Calu3 (cell line): ENCODE data around the gene KCTD20. TPM values are rescaled to one million over a fixed set of nuclear protein-coding genes. Genes with fewer than 3 reads are reported as not detected.

Source experiments
- BruUV-seq: library from RNA; stranded (reverse); fragments of 400-500 nt; replicated peaks from 2 replicates; lab custom pipeline; 2021; lab: Mats Ljungman, UMichigan
- CTCF ChIA-PET: fragments of 300-600 bp; sonication (Branson Sonifier 250); formaldehyde crosslinking; loops from one replicate; lab custom pipeline; 2022; ENCODE audit warnings: antibody characterized with exemption; lab: Charles Lee
- DNase-seq: peaks from one replicate; pipeline ENCODE4 v3.0.0; 2022
- H3K27ac Mint-ChIP-seq: one replicate; pipeline ENCODE4 v1.8.0; 2022; ENCODE audit warnings: mixed read lengths; ENCODE audit not compliant: unreplicated experiment
- H3K27me3 Mint-ChIP-seq: one replicate; pipeline ENCODE4 v1.8.0; 2022; ENCODE audit warnings: mixed read lengths; ENCODE audit not compliant: unreplicated experiment
- H3K36me3 Mint-ChIP-seq: one replicate; pipeline ENCODE4 v1.8.0; 2022; ENCODE audit warnings: mild to moderate bottlenecking, moderate library complexity, mixed read lengths; ENCODE audit not compliant: insufficient read depth, unreplicated experiment
- H3K4me1 Mint-ChIP-seq: one replicate; pipeline ENCODE4 v1.8.0; 2022; ENCODE audit warnings: mild to moderate bottlenecking, low read depth, mixed read lengths; ENCODE audit not compliant: unreplicated experiment
- H3K4me3 Mint-ChIP-seq: one replicate; pipeline ENCODE4 v1.8.0; 2022; ENCODE audit warnings: mild to moderate bottlenecking, low read depth, moderate library complexity, mixed read lengths; ENCODE audit not compliant: unreplicated experiment
- H3K9me3 Mint-ChIP-seq: one replicate; pipeline ENCODE4 v1.8.0; 2022; ENCODE audit warnings: low read depth, mixed read lengths; ENCODE audit not compliant: unreplicated experiment
- CTCF ChIP-seq: fragments of 200-600 bp; IDR thresholded peaks from one replicate; pipeline ENCODE4 v1.8.0; 2022; ENCODE audit warnings: antibody characterized with exemption; ENCODE audit not compliant: unreplicated experiment
- intact Hi-C: fragments of 100-400 bp; cut with micrococcal nuclease; formaldehyde crosslinking; loops from one replicate; pipeline ENCODE4 v1.10.0; 2022; ENCODE audit not compliant: unreplicated experiment
- total RNA-seq: library from RNA; stranded (reverse); gene quantifications from 2 replicates; pipeline ENCODE4 v1.2.3, GENCODE V29; 2022

Gene KCTD20
- total RNA-seq, 1 experiment from 2014 or later = 45.1 TPM

GRCh38 chr6:36460916-36461315 lies 18.1 kb downstream of the KCTD20 start:
- no peak overlapping the region for H3K4me3 Mint-ChIP-seq
- no peaks in the 10 kb centered on the region for H3K4me1 Mint-ChIP-seq
- intact Hi-C loops = no loop called here
- TF ChIP-seq CTCF = no peak
- no TSS peak for BruUV-seq
- H3K9me3 Mint-ChIP-seq = no peaks in the 10 kb centered on the region
- peaks cover 6% of the 10 kb centered on the region for H3K36me3 Mint-ChIP-seq
- DNase-seq = no peak
- H3K27me3 Mint-ChIP-seq = no peaks in the 10 kb centered on the region
- H3K27ac Mint-ChIP-seq = no peak overlapping the region
- CTCF ChIA-PET = interaction anchor here (1.0 kb wide), 1 partner anchor 34 kb away, joined by 3 read pairs; no protein-coding TSS in a partner anchor

GRCh38 chr6:36461646-36462045 lies 18.8 kb downstream of the KCTD20 start:
- Mint-ChIP-seq H3K4me3 (no peak overlapping the region), H3K4me1 (peaks cover 3% of the 10 kb centered on the region), H3K27ac (no peak overlapping the region), H3K9me3 (no peaks in the 10 kb centered on the region), H3K36me3 (peaks cover 10% of the 10 kb centered on the region), H3K27me3 (no peaks in the 10 kb centered on the region)
- CTCF ChIA-PET = interaction anchor here (1.0 kb wide), 1 partner anchor 34 kb away, joined by 3 read pairs; no protein-coding TSS in a partner anchor
- TF ChIP-seq CTCF = no peak
- DNase-seq = no peak
- no TSS peak for BruUV-seq
- intact Hi-C loops = no loop called here

GRCh38 chr6:36463676-36464075 lies 20.9 kb downstream of the KCTD20 start:
- intact Hi-C loops = no loop called here
- no peak overlapping the region for H3K27ac Mint-ChIP-seq
- peaks cover 7% of the 10 kb centered on the region for H3K36me3 Mint-ChIP-seq
- H3K9me3 Mint-ChIP-seq = no peaks in the 10 kb centered on the region
- no peak overlapping the region for H3K4me3 Mint-ChIP-seq
- no peak for DNase-seq
- BruUV-seq = no TSS peak
- no peaks in the 10 kb centered on the region for H3K27me3 Mint-ChIP-seq
- H3K4me1 Mint-ChIP-seq = peaks cover 7% of the 10 kb centered on the region
- no peak for TF ChIP-seq CTCF
- CTCF ChIA-PET = no interaction called here

- BruUV-seq = no TSS peak
- H3K4me3 Mint-ChIP-seq = no peak overlapping the region
Observed at GRCh38 chr6:36464233-36464632, 21.4 kb downstream of the KCTD20 start.

More at GRCh38 chr6:36464233-36464632, 21.4 kb downstream of the KCTD20 start:
- intact Hi-C loops = no loop called here
- Mint-ChIP-seq H3K4me1 (peaks cover 7% of the 10 kb centered on the region), H3K9me3 (no peaks in the 10 kb centered on the region), H3K36me3 (peaks cover 10% of the 10 kb centered on the region), H3K27ac (no peak overlapping the region), H3K27me3 (no peaks in the 10 kb centered on the region)
- CTCF ChIA-PET = no interaction called here
- DNase-seq = no peak
- TF ChIP-seq CTCF = no peak
